Spleen (tissue), 11 donors: ENCODE measurements around the gene SULF2. TPM values are rescaled to one million over a fixed set of nuclear protein-coding genes. Genes with fewer than 3 reads are reported as not detected.

ENCODE experiments used
- DNase-seq: peaks from one replicate; pipeline ENCODE4 v3.0.0-alpha.2; 2020
- H3K27ac ChIP-seq, 8 donors: fragments of 200-600 bp; sonication (generic) in 7 of 8; 1 replicate in 4 of 8; 2 replicates in 4 of 8; pipeline versions ENCODE4 v1.5.0 to v1.8.0; 2016 to 2021; ENCODE audit warnings: inconsistent platforms in 4 of 8, mild to moderate bottlenecking in 4 of 8, moderate library complexity in 1 of 8
- H3K27me3 ChIP-seq, 7 donors: fragments of 200-600 bp; sonication (generic) in 6 of 7; replicated peaks in 1 of 7; 1 replicate in 4 of 7; 2 replicates in 3 of 7; pipeline versions ENCODE4 v1.5.0 to v1.8.0; 2016 to 2021; ENCODE audit warnings: inconsistent platforms in 3 of 7, mild to moderate bottlenecking in 1 of 7
- H3K36me3 ChIP-seq, 6 donors: fragments of 200-600 bp; sonication (generic) in 5 of 6; 1 replicate in 4 of 6; 2 replicates in 2 of 6; pipeline versions ENCODE4 v1.5.0 to v1.8.0; 2016 to 2021; ENCODE audit warnings: inconsistent platforms in 2 of 6
- H3K4me1 ChIP-seq, 6 donors: fragments of 200-600 bp; sonication (generic) in 5 of 6; 1 replicate in 3 of 6; 2 replicates in 3 of 6; pipeline versions ENCODE4 v1.5.0 to v1.8.0; 2016 to 2021; ENCODE audit warnings: inconsistent platforms in 3 of 6
- H3K4me3 ChIP-seq, 8 donors: fragments of 200-600 bp; sonication (generic) in 7 of 8; 1 replicate in 4 of 8; 2 replicates in 4 of 8; pipeline versions ENCODE4 v1.5.0 to v1.8.0; 2016 to 2021; ENCODE audit warnings: inconsistent platforms in 4 of 8, mild to moderate bottlenecking in 4 of 8, moderate library complexity in 2 of 8
- H3K9me3 ChIP-seq, 8 donors: fragments of 200-600 bp; sonication (generic) in 7 of 8; 1 replicate in 4 of 8; 2 replicates in 4 of 8; pipeline versions ENCODE4 v1.5.0 to v1.8.0; 2016 to 2021; ENCODE audit warnings: inconsistent platforms in 4 of 8
- POLR2A ChIP-seq, 3 donors: fragments of 450-650 bp; IDR thresholded peaks; one replicate each; pipeline ENCODE4 v1.5.1; 2017; ENCODE audit warnings: antibody characterized with exemption in 3 of 3, mild to moderate bottlenecking in 1 of 3
- POLR2AphosphoS5 ChIP-seq, 3 donors: sonication (generic); formaldehyde crosslinking; IDR thresholded peaks; one replicate each; pipeline ENCODE4 v1.5.1; 2017; ENCODE audit warnings: antibody characterized with exemption in 3 of 3
- WGBS, 5 donors: extraction: QIAGEN DNeasy Blood & Tissue Kit in 3 of 5; methylation state at CpG; one replicate each; pipeline versions ENCODE4 v1.1.5 to v1.1.7; 2013 to 2018; 5-methylcytosine and 5-hydroxymethylcytosine counted together
- intact Hi-C: fragments of 100-400 bp; cut with DNase I; formaldehyde crosslinking; loops from one replicate; pipeline ENCODE4 v1.15.0; 2023; ENCODE audit warnings: low total_unique reads
- polyA plus RNA-seq, 3 donors: library from polyadenylated mRNA; stranded (reverse); fragments of 200-250 nt; gene quantifications; one replicate each; pipeline ENCODE4 v1.2.1, GENCODE V29; 2013
- total RNA-seq, 7 donors: library from RNA; depleted of rRNA in 3 of 7; stranded (reverse); fragments of >200 nt in 3 of 7; fragmentation: NEBNext Ultra II Directional in 4 of 7; extraction: Animal tissue kit (Norgen Biotek cat#: 25700) in 4 of 7; gene quantifications; one replicate each; pipeline versions ENCODE4 v1.1.0 to v1.2.1, GENCODE V29; 2016 to 2021
- TF ChIP-seq, protein P1 (sequence below), 11 experiments: fragments of 200-600 bp in 7 of 11; fragments of 450-650 bp in 4 of 11; sonication (generic) in 4 of 11; IDR thresholded peaks in 8 of 11; conservative IDR thresholded peaks in 3 of 11; 1 replicate in 7 of 11; 2 replicates in 4 of 11; pipeline versions ENCODE4 v1.4.0 to v1.8.0; 2016 to 2021; ENCODE audit warnings: antibody characterized with exemption in 11 of 11, inconsistent platforms in 4 of 11, mild to moderate bottlenecking in 1 of 11
- donor health status: healthy with polysubstance abuse.
- donor health status: DM: no; HTN: no; CAD: no; lungs with moderate emphysema.
- donor health status: DM: no; HTN: no; CAD: no.
- donor health status: Bipolar disorder and iron deficiency.
- donor health status: healthy.
- donor health status: DM: no; HTN: no; CAD: no.
- donor health status: DM: yes; HTN: yes; CAD: no.

The SULF2 gene
- total and polyA plus RNA-seq, 10 donors, result 5.5 to 49.1 (median 15.7) TPM

DNA sequence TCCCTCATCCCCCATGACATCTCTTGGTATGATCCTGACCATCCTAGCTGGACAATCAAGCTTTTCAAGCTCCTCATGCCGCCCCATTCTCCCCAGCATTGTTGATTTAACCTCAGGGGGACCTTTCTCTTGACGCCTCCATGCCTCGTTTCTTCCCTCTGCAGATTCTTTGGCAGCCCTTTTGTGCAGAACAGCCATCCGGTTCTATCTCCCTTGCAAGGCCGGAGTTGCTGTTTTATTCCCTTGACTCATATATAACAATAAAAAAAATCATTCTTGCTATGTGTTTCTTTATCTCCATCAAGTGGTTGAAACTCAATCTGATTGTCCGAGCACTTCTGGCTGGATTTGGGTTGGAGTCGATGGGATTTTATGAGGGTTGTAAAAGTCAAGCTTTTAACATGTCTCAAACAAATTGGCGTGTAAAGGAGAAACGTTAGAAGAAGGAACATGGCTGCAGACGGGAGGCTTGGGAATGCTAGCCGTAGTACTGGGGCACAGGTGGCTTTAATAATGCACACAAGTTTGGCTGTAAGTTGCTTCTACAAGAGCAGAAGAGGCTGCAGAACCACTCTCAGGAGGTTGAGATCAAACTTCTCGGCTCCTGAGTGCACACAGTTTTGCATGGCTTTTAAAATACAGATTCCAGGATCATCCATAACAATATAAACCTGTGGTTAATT, 3.9 kb upstream of the SULF2 start:
- no peaks in the 10 kb centered on the region for H3K9me3 ChIP-seq
- intact Hi-C loops, result loop anchor here (5.0 to 10.0 kb wide), 2 partner anchors 114 to 833 kb away; no protein-coding TSS in a partner anchor
- H3K27me3 ChIP-seq, result peaks cover 0 to 54% (median 16%) of the 10 kb centered on the region in 7 donors
- H3K27ac ChIP-seq, result no peak overlapping the region
- TF ChIP-seq POLR2A (IDR thresholded peaks at IDR 0.05), result no peak
- H3K36me3 ChIP-seq, result no peaks in the 10 kb centered on the region
- peaks cover 12 to 22% (median 19%) of the 10 kb centered on the region in 6 donors for H3K4me1 ChIP-seq
- no peak overlapping the region for H3K4me3 ChIP-seq
- DNase-seq, result no peak
- WGBS, 5 donors, result 84 to 89% (median 87%) methylated on average over 12 of the region's 12 CpGs

DNA sequence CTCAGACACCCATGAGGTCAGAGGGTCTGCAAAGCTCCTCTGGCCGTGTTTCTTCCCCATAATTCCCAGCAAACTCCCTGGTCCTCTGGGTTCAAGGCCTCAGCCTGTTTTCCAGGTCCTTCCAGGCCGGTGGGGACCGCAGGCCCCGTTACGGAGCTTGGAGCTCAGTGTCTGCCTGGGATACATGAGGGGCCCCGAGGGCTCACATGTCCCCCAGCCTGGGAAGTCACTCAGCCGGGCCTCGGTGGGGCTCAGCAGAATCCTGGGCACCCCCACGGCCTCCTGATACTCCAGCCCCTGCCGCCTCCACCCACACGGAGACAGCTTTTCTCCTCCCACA, 3.4 kb upstream of the SULF2 start:
- H3K9me3 ChIP-seq, result no peaks in the 10 kb centered on the region
- DNase-seq, result no peak
- H3K36me3 ChIP-seq, result no peaks in the 10 kb centered on the region
- intact Hi-C loops, result loop anchor here (5.0 to 10.0 kb wide), 2 partner anchors 114 to 834 kb away; no protein-coding TSS in a partner anchor
- H3K27ac ChIP-seq, result no peak overlapping the region
- H3K4me1 ChIP-seq, result peaks cover 12 to 27% (median 23%) of the 10 kb centered on the region in 6 donors
- TF ChIP-seq POLR2AphosphoS5 (IDR thresholded peaks at IDR 0.05) (no peak), POLR2A (IDR thresholded peaks at IDR 0.05) (no peak)
- TF ChIP-seq, protein P1, sequence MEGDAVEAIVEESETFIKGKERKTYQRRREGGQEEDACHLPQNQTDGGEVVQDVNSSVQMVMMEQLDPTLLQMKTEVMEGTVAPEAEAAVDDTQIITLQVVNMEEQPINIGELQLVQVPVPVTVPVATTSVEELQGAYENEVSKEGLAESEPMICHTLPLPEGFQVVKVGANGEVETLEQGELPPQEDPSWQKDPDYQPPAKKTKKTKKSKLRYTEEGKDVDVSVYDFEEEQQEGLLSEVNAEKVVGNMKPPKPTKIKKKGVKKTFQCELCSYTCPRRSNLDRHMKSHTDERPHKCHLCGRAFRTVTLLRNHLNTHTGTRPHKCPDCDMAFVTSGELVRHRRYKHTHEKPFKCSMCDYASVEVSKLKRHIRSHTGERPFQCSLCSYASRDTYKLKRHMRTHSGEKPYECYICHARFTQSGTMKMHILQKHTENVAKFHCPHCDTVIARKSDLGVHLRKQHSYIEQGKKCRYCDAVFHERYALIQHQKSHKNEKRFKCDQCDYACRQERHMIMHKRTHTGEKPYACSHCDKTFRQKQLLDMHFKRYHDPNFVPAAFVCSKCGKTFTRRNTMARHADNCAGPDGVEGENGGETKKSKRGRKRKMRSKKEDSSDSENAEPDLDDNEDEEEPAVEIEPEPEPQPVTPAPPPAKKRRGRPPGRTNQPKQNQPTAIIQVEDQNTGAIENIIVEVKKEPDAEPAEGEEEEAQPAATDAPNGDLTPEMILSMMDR (IDR thresholded peaks at IDR 0.05 in 8 of 11, conservative IDR thresholded peaks at IDR 0.05 in 3 of 11), result no peak
- peaks cover 0 to 59% (median 20%) of the 10 kb centered on the region in 7 donors for H3K27me3 ChIP-seq
- no peak overlapping the region for H3K4me3 ChIP-seq
- 76 to 91% (median 84%) methylated on average over 6 to 11 of the region's 11 CpGs for WGBS, 5 donors

DNA sequence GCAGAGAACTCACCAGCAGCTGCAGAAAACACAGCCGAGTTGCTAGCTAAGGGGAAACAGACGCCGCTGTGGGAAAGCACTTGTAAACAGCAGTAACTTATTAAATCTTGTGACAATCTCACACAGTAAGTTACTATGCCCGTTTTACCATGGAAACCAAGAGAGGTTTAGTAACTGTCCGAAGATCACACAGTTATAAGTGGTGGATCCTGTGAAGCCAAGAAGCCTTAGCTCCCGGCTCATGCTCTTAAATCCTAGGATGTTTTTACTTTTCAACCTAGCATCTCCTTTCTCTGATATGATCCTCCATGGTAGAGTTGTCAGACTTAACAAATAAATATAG, 1.5 kb upstream of the SULF2 start:
- intact Hi-C loops, result loop anchor here (5.0 to 10.0 kb wide), 2 partner anchors 112 to 836 kb away; no protein-coding TSS in a partner anchor
- TF ChIP-seq POLR2AphosphoS5 (IDR thresholded peaks at IDR 0.05) (no peak), POLR2A (IDR thresholded peaks at IDR 0.05) (no peak)
- TF ChIP-seq, protein P1 (IDR thresholded peaks at IDR 0.05 in 8 of 11, conservative IDR thresholded peaks at IDR 0.05 in 3 of 11), result peak in 2 of 11 experiments; percentile 0 to 5
- WGBS, 5 donors, result 20 to 30% (median 23%) methylated on average over 6 of the region's 6 CpGs
- H3K27ac ChIP-seq, result peak overlapping the region in 1 of 8 donors; percentile 38
- no peaks in the 10 kb centered on the region for H3K9me3 ChIP-seq
- no peak for DNase-seq
- peak overlapping the region in 5 of 8 donors; percentile 40 to 71 (median 51) for H3K4me3 ChIP-seq
- peaks cover 0 to 79% (median 29%) of the 10 kb centered on the region in 7 donors for H3K27me3 ChIP-seq
- no peaks in the 10 kb centered on the region for H3K36me3 ChIP-seq
- peaks cover 12 to 30% (median 23%) of the 10 kb centered on the region in 6 donors for H3K4me1 ChIP-seq

DNA sequence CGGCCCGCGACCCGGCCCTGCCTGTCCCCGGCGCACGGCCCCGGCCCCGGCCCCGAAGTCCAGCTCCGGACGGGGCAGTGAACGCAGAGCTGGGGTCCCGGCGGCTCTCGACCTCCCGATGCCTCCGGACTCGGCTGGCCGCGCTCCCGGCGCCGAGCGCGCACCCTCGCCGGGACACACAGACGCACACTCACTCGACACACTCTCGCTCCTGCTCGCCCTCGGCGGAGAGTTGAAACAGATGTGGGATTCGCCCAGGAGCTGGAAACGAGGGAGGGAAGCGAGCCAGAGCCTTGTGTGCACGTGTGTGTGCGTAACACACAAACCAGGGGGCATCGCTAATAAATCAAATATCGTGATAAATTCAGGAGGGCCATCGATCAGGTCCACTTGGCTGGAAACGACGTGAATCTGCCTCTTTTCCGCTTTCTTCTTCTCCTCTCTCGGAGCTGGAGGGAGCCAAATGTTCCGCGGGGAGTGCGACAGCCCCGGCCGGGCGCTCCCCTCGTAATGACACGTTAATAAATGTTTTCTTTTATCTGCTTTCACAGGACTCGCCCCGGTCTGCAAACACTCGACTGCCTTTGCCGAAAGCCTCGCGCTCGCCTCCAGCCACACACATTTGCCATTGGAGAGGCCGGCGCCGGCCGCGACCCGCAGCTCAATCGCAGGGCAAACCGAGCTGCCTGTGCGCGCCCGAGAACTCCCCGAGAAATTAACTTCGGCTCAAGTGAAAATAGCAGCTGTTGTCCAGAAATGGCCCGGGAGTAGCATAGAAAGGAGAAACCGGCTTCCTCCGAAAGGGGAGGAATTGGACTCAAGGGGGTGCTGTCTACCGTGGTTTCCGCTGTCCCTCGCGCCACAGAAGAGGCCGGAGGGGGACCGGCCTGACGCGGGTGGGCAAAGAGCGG, 828 bp upstream of the SULF2 start:
- Histone ChIP-seq H3K27ac (peak overlapping the region in 5 of 8 donors; percentile 7 to 64 (median 38)), H3K27me3 (peaks cover 0 to 86% (median 35%) of the 10 kb centered on the region in 7 donors), H3K4me3 (peak overlapping the region; percentile 23 to 71 (median 46)), H3K4me1 (peaks cover 12 to 30% (median 23%) of the 10 kb centered on the region in 6 donors), H3K36me3 (no peaks in the 10 kb centered on the region), H3K9me3 (no peaks in the 10 kb centered on the region)
- no peak for TF ChIP-seq POLR2A (IDR thresholded peaks at IDR 0.05)
- TF ChIP-seq POLR2AphosphoS5 (IDR thresholded peaks at IDR 0.05), result no peak
- TF ChIP-seq, protein P1 (IDR thresholded peaks at IDR 0.05 in 8 of 11, conservative IDR thresholded peaks at IDR 0.05 in 3 of 11), result peak; percentile 20 to 79 (median 60)
- intact Hi-C loops, result loop anchor here (5.0 to 10.0 kb wide), 2 partner anchors 111 to 836 kb away; no protein-coding TSS in a partner anchor
- DNase-seq, result no peak
- 1 to 2% (median 1%) methylated on average over 56 to 86 of the region's 86 CpGs for WGBS, 5 donors
